ENCODE measurements around the gene CRYBG2. TPM values are rescaled to one million over a fixed set of nuclear protein-coding genes. Genes with fewer than 3 reads are reported as not detected.

Gene CRYBG2
- total and polyA plus RNA-seq, 4 donors = 0.37 to 7.7 (median 2.7) TPM

DNA sequence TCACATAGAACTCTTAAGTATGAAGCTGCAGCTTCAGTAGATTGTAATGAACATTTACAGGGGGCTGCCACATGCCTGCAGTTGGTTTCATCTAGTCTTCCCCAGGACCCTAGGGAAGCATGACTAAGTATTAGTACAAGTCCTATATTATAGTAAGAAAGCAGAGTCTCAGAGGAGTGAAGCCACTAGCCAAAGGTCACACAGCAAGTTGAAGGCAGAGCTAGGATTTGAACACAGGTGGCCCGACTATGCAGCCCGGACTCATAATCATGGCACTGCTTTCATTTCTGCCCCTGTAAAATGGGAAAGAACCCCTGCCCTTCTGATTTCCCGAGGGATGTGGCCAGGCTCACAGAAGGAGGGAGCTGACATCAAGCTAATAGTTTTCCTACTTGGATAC lies 8.4 kb upstream of the CRYBG2 start:
- TF ChIP-seq, protein P1, sequence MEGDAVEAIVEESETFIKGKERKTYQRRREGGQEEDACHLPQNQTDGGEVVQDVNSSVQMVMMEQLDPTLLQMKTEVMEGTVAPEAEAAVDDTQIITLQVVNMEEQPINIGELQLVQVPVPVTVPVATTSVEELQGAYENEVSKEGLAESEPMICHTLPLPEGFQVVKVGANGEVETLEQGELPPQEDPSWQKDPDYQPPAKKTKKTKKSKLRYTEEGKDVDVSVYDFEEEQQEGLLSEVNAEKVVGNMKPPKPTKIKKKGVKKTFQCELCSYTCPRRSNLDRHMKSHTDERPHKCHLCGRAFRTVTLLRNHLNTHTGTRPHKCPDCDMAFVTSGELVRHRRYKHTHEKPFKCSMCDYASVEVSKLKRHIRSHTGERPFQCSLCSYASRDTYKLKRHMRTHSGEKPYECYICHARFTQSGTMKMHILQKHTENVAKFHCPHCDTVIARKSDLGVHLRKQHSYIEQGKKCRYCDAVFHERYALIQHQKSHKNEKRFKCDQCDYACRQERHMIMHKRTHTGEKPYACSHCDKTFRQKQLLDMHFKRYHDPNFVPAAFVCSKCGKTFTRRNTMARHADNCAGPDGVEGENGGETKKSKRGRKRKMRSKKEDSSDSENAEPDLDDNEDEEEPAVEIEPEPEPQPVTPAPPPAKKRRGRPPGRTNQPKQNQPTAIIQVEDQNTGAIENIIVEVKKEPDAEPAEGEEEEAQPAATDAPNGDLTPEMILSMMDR (IDR thresholded peaks at IDR 0.05; ENCODE audit: control extremely low read depth, extremely low read depth) = no peak

DNA sequence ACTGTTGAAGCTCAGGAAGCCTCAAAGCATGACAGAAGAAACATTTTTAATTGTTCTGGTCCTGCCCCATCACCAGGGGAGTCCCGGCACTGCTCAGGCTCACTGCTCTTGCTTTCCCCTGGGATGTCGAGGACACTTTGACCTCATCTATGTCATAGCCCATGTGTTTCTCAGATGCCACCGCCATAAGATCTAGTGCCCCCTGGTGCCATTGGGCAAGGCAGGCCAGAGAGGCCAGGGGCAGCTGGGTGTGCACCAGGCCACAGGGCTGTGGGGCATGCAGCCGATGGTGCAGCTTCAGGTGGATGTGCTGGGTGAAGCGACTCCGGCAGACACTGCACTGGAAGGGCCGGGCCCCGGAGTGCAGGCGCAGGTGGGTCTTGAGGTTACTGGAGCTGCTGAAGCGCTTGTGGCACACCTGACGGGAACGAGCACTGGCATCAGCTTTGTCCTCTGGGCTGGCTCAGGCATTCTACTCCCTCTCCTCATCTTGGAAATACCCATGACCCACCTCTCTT lies 7.7 kb upstream of the CRYBG2 start:
- Histone ChIP-seq H3K27ac (ENCODE audit: low read depth in 1 of 2, low read length in 1 of 2) (no peak overlapping the region), H3K4me1 (ENCODE audit: control insufficient read depth in 5 of 5, insufficient read depth in 5 of 5, low read length in 5 of 5) (peaks cover 0 to 6% (median 0%) of the 10 kb centered on the region in 5 donors), H3K9me3 (ENCODE audit: control insufficient read depth in 4 of 4, insufficient read depth in 3 of 4, low read length in 3 of 4) (no peaks in the 10 kb centered on the region), H3K4me3 (no peak overlapping the region), H3K27me3 (ENCODE audit: control insufficient read depth in 3 of 3, insufficient read depth in 3 of 3, low read length in 2 of 3) (peaks cover 11 to 38% (median 26%) of the 10 kb centered on the region in 3 donors), H3K9ac (ENCODE audit: insufficient read depth in 1 of 2, low read length in 2 of 2) (no peak overlapping the region), H3K36me3 (ENCODE audit: control insufficient read depth in 4 of 4, insufficient read depth in 4 of 4, low read length in 4 of 4) (no peaks in the 10 kb centered on the region)
- DNase-seq (no peak), ATAC-seq (ENCODE audit: insufficient read depth, low FRiP score) (no peak)
- WGBS, 2 donors = 86 to 92% methylated on average over 12 of the region's 12 CpGs
- TF ChIP-seq, protein P1 (IDR thresholded peaks at IDR 0.05; ENCODE audit: control extremely low read depth, extremely low read depth) = no peak

More for the DNA sequence above, 8.4 kb upstream of the CRYBG2 start:
- Histone ChIP-seq H3K27me3 (ENCODE audit: control insufficient read depth in 3 of 3, insufficient read depth in 3 of 3, low read length in 2 of 3) (peaks cover 11 to 38% (median 26%) of the 10 kb centered on the region in 3 donors), H3K9me3 (ENCODE audit: control insufficient read depth in 4 of 4, insufficient read depth in 3 of 4, low read length in 3 of 4) (no peaks in the 10 kb centered on the region), H3K36me3 (ENCODE audit: control insufficient read depth in 4 of 4, insufficient read depth in 4 of 4, low read length in 4 of 4) (no peaks in the 10 kb centered on the region), H3K4me1 (ENCODE audit: control insufficient read depth in 5 of 5, insufficient read depth in 5 of 5, low read length in 5 of 5) (peaks cover 0 to 6% (median 0%) of the 10 kb centered on the region in 5 donors), H3K9ac (ENCODE audit: insufficient read depth in 1 of 2, low read length in 2 of 2) (no peak overlapping the region), H3K4me3 (no peak overlapping the region), H3K27ac (ENCODE audit: low read depth in 1 of 2, low read length in 1 of 2) (no peak overlapping the region)
- 91 to 93% methylated on average over 3 of the region's 3 CpGs for WGBS, 2 donors
- ATAC-seq (ENCODE audit: insufficient read depth, low FRiP score) = no peak
- no peak for DNase-seq

DNA sequence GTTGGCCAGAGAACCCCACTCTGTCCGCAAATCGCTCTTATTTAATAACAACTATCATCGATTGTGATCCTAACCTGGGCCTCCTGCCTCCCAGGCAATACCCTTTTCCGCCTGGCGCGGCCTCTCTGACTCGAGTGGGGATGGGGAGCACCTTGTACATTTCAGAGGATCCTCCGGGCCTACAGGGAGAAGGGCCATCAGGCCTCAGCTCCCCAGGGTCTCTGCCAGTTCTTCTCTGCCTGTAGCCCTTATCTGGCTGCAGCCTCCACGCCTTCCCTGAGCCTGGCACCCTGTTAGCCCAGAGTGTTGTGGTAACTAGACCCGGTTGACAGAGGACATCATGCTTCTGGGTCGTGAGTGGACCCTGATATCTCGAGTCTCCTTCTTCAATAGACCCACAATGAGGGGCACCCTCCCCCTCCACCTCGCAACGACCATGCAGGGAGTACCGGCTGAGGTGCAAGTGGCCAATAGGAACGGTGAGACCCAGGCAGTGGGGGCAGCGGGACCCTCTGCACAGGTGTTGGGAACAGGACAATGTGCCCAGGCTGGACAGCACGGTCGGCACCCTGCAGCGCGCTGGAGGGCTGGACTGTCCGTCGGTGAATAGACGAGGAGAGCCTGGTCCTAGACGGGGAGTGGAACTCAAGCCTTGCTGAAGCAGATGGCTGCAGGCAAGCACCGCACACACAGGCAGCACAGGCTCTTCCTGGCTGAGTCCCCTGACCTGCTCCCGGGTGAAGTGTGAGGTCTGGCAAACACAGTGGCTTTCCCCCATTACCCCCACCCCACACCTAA lies 7.1 kb upstream of the CRYBG2 start:
- H3K4me3 ChIP-seq = no peak overlapping the region
- H3K4me1 ChIP-seq (ENCODE audit: control insufficient read depth in 5 of 5, insufficient read depth in 5 of 5, low read length in 5 of 5) = peaks cover 0 to 6% (median 0%) of the 10 kb centered on the region in 5 donors
- H3K9me3 ChIP-seq (ENCODE audit: control insufficient read depth in 4 of 4, insufficient read depth in 3 of 4, low read length in 3 of 4) = no peaks in the 10 kb centered on the region
- no peak for ATAC-seq (ENCODE audit: insufficient read depth, low FRiP score)
- no peaks in the 10 kb centered on the region for H3K36me3 ChIP-seq (ENCODE audit: control insufficient read depth in 4 of 4, insufficient read depth in 4 of 4, low read length in 4 of 4)
- DNase-seq = no peak
- no peak overlapping the region for H3K9ac ChIP-seq (ENCODE audit: insufficient read depth in 1 of 2, low read length in 2 of 2)
- WGBS, 2 donors = 58 to 69% methylated on average over 27 of the region's 27 CpGs
- TF ChIP-seq, protein P1 (IDR thresholded peaks at IDR 0.05; ENCODE audit: control extremely low read depth, extremely low read depth) = no peak
- peaks cover 11 to 38% (median 28%) of the 10 kb centered on the region in 3 donors for H3K27me3 ChIP-seq (ENCODE audit: control insufficient read depth in 3 of 3, insufficient read depth in 3 of 3, low read length in 2 of 3)
- H3K27ac ChIP-seq (ENCODE audit: low read depth in 1 of 2, low read length in 1 of 2) = no peak overlapping the region

Measured in lung (tissue), 12 donors.